Right hindlimb (tissue), 1 donor: Measurements from ENCODE around the gene EYS.

Experiments used
- DNase-seq: peaks from one replicate; pipeline ENCODE4 v3.0.0-alpha.2; 2018

EYS gene

GRCh38 chr6:63677282-63677681 lies 2029.7 kb downstream of the EYS start:
- no peak for DNase-seq

- no peak for DNase-seq
Observed at GRCh38 chr6:63676412-63677114, 2030.5 kb downstream of the EYS start.

GRCh38 chr6:63675138-63675537 lies 2031.9 kb downstream of the EYS start:
- DNase-seq, result no peak

- DNase-seq, result no peak
Observed at GRCh38 chr6:63674635-63675034, 2032.4 kb downstream of the EYS start.

- no peak for DNase-seq
Observed at GRCh38 chr6:63673692-63674091, 2033.3 kb downstream of the EYS start.

- DNase-seq, result no peak
Observed at GRCh38 chr6:63672582-63673129, 2034.4 kb downstream of the EYS start.

- no peak for DNase-seq
Observed at GRCh38 chr6:63671098-63671754, 2035.8 kb downstream of the EYS start.
